HG03064 (cell line): ENCODE data around the gene DNAJB14.
A peak's percentile ranks its signal among the peaks of the same experiment; 100 is the strongest.

Experiments used
- ATAC-seq: cut with Tn5 transposase; IDR thresholded peaks from one replicate; pipeline ENCODE4 v1.9.1; 2021; ENCODE audit warnings: low read depth; ENCODE audit not compliant: unreplicated experiment

Gene DNAJB14

GRCh38 chr4:99875071-99875470 lies 71.3 kb downstream of the DNAJB14 start:
- no peak for ATAC-seq

GRCh38 chr4:99872570-99872969 lies 73.8 kb downstream of the DNAJB14 start:
- no peak for ATAC-seq

GRCh38 chr4:99868126-99868596 lies 78.3 kb downstream of the DNAJB14 start:
- ATAC-seq, result no peak

- ATAC-seq, result no peak
Measured at GRCh38 chr4:99863804-99864203, 82.6 kb downstream of the DNAJB14 start.

GRCh38 chr4:99861120-99861905 lies 85.1 kb downstream of the DNAJB14 start:
- ATAC-seq, result peak; percentile 59

GRCh38 chr4:99860521-99860920 lies 85.9 kb downstream of the DNAJB14 start:
- no peak for ATAC-seq

GRCh38 chr4:99859618-99860017 lies 86.8 kb downstream of the DNAJB14 start:
- peak; percentile 49 for ATAC-seq

- ATAC-seq, result no peak
Measured at GRCh38 chr4:99857307-99857706, 89.1 kb downstream of the DNAJB14 start.

GRCh38 chr4:99856166-99856565 lies 90.3 kb downstream of the DNAJB14 start:
- ATAC-seq, result no peak

GRCh38 chr4:99855678-99856077 lies 90.7 kb downstream of the DNAJB14 start:
- peak; percentile 44 for ATAC-seq

GRCh38 chr4:99853999-99854398 lies 92.4 kb downstream of the DNAJB14 start:
- no peak for ATAC-seq

GRCh38 chr4:99853190-99853589 lies 93.2 kb downstream of the DNAJB14 start:
- ATAC-seq, result no peak

- ATAC-seq, result no peak
Measured at GRCh38 chr4:99852199-99852749, 94.1 kb downstream of the DNAJB14 start.

- ATAC-seq, result peak; percentile 43
Measured at GRCh38 chr4:99848591-99849001, 97.8 kb downstream of the DNAJB14 start.

GRCh38 chr4:99847362-99847976 lies 98.9 kb downstream of the DNAJB14 start:
- ATAC-seq, result peak; percentile 56

- no peak for ATAC-seq
Measured at GRCh38 chr4:99846891-99847290, 99.5 kb downstream of the DNAJB14 start.
